NCI-H2196 treated with DMSO at 0.1 percent for 48 hours (cell line): ENCODE measurements around the gene HGD.
"Not testable (repeated sequence)": the region's sequence is repeated elsewhere in the genome, so short reads cannot be mapped to it uniquely, and the experiment has no call there.

Source experiments
- DNase-seq: peaks from one replicate; lab custom pipeline; 2025; ENCODE audit not compliant: unreplicated experiment; lab: John Stamatoyannopoulos, UW

The HGD gene

DNA sequence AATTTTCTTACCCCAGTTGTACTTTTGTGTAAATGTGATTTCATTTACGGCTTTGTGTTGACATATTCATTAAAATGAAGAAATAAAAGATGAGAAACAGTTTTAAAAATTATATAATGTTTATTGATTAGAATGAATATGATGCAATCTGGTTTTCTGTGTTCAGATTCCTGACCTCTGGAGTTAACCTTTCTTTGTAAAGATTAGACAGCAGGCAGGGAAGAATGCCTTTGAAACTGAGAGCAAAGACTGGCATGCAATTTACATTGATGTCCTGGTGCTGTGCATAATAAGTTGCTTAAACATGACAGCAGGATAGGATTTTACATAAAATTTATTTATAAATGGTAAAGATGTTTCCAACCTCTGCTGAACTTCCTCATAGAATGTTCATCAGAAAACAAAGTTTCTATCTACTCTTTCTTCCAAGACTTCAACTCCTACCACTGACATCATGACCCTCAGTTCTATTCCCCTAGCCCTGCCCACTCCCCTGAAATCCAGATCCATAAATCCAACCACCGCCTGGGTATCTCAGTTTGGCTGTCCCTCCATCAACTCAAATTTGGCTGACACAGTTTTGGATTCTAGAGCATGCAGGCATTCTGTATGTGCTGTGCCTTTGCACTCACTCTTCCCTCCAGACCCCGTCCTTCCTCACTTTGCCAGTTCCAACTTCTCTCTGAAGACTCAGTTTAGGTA is 1.7 kb downstream of the HGD start:
- no peak for DNase-seq

DNA sequence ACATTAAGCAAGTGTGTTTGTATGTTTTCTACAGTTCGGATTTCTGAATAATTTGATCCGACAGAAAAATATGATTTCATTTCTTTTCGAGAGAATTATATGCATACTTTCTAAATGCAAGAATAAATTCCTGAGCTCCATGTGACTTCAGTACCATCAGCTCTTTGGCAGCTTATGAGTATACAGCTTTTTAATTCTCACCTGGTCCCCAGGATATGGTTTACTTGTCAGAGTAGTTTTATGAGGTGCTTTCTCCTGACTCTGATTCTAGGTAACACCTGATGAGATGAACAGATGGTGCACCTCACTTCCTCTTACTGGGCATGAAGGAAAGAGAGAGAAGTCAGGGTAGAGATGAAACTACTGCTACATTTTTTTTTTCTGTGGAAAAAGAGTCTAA is 3.1 kb downstream of the HGD start:
- DNase-seq = no peak

DNA sequence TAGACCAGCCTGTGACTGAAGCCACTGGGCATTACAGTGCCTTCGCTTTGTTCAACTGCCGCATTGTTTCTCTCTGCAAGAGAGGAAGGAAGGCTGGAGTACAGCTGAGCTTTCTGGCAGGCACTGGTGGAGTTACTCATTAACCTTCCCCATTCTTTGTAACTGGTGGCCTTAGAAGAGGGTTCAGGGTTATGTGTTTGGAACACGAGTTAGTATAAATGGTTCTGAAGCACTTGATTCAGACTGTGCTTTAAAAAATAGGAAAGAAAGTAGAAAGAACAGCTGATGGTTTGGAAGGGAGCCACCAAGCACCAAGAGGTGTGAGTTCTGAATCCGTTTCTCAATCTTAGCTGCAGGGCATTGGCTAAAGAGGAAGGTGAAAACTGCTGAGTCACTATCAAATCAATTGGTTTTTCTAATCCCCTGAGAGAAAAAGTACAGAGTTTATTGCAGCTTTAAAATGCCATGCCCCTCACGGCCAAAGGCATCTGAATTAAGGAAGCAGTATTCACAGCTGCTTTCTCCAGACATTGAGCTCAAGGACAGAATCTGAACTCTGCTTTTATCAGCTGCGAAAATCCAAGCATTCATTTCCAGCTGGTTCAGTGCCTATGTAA is 3.6 kb downstream of the HGD start:
- no peak for DNase-seq

- DNase-seq = not testable (repeated sequence)
These were observed 4.8 kb downstream of the HGD start for GRCh38 chr3:120677193-120677592.

DNA sequence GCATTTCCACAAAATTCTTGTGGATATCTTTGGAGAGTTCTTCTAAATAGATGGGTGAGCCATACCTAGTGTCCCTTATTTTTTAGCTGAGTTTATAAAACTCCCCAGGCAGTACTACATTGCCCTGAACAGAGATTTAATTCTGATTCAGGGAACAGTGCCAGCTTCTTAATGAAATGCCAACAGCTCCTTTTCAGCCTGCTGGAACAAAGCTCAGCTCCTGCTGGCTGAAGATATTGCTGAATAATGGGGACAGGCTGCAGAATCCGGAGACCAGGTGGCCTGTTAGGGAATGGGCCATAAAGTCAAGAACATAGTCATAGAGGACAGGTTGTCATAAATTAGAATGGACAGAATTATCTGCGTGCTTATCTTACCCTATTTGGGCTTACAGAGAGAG is 8.9 kb downstream of the HGD start:
- no peak for DNase-seq

GRCh38 chr3:120670576-120670975 is 11.5 kb downstream of the HGD start:
- no peak for DNase-seq

DNA sequence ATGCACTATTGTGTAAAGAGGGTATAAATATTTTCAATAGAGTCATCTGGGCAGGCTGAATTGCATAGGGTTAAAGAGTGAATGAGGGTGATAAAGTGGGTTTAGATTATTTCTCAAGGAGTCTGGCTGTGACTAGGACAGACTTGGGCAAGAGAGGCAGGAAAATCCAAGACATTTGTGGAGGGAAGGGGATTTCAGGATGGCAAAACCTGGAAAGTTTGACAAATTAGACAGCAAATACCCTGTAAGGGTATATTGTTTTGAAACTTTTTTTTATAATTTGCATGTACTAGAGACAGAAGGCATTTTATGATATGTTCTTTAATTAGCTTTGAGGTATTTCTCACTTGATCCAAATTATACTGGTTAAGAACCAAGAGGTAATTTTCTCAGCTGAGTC is 17.1 kb downstream of the HGD start:
- DNase-seq = no peak

- no peak for DNase-seq
These were observed 20.1 kb downstream of the HGD start for GRCh38 chr3:120661945-120662344.

GRCh38 chr3:120661106-120661905 is 20.7 kb downstream of the HGD start:
- no peak for DNase-seq

DNA sequence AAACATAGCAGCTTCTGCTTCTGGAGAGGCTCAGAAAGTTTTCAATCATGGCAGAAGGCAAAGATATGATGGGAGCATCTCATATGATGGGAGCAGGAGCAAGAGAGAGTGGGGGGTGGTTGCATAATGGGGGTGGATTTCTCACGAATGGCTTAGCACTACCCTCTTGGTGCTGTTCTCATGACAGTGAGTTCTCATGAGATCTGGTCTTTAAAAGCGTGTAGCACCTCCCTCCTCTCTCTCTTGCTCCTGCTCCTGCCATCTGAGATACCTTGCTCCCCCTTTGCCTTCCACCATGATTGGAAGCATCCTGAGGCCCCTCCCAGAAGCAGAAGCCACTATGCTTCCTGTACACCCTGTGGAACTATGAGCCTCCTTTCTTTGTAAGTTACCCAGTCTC is 22.2 kb downstream of the HGD start:
- no peak for DNase-seq

DNA sequence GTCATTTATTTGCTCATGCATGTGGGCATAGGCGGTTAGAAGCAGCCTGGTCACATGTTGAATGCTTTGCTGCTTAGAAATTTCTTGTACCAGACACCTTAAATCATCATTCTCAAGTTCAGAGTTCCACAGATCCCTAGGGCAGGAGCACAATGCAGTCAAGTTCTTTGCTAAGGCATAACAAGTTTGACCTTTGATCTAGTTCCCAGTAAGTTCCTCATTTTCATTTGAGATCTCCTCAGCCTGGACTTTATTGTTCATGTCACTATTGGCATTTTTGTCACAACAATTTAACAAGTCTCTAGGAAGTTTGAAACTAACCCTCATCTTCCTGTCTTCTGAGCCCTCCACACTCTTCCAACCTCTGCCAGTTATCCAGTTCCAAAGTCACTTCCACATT is 22.8 kb downstream of the HGD start:
- DNase-seq = no peak

DNA sequence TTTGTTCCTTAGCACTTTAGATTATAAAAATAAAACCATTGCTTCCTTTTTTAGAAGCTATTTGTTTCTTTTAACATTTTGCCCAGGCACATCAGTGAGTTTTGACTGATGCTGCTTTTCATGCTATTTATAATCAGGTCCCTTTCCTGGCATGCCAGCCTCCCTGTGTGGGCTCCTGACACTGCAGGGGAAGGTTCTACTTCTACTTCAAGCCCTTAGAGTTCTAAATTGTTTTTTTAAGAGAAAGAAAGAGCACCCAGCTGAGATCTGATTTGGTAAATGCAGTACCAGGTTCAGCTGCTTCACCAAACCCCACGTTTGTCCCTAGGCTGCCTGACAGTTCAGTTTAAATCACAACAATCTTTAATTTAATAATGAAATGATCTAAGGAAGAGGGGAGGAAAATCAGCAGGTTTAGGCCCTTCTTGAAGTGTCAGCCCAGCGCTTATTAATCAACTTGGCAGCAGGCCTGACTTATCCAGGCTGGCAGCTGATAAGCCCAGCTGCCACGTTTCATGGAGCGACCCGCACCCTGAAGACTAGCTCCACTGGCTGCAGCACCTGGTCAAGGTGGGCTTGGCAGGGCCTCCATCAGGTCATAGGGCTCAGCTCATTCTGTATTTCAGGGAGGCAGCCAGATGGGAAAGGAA is 29.0 kb downstream of the HGD start:
- no peak for DNase-seq

DNA sequence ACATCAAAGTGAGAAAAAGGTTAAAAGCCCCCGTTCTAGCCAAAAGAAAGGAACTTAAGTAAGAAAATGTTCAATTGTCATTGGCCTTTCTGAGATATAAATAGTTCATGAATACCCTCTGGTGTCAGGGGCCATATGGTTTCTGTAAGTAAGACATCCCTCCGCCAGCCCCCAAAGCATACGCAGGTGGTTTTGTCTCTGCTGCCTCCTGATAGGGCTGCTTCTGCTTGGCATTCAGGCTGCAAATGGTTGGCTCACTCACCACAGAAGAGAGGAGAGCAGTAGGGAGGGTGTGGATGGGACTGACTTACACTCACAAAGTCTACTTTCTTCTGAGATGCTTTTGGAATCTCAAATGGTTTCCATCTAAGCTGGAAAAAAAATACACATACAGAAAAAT is 29.8 kb downstream of the HGD start:
- no peak for DNase-seq

DNA sequence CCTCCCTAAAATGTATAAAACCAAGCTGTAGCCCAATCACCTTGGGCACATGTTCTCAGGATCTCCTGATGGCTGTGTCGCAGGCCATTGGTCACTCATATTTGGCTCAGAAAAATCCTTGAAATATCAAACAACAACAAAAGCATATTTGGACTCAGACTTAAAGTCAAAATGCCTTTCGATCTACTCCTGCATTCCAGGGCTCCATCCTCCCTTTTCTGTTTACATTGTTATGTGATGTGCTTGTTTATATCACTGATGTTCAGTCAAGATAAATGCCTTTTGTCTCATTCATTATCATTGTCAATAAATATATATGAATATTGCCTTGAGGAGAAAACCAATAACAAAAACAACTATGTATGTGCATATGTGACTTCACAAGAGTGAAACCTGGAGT is 31.7 kb downstream of the HGD start:
- DNase-seq = no peak

DNA sequence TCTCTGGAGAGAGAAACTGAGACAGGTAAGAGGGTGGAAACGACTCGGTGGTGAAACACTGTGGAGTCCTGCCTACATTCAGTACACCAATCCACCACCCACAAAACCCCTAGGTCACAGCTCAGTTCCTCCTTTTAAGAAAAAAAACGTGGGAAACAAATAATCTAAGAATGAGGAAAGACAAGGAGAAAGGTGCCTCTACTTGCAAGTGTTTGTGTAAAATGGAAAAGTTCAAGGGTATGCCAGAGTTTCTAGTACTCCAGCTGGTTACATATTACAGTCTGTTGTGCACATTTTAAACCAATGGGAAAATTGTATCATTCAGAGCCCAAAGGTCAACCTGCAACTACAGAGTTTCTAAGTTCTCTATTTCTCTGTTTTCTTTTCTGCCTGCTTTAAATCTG is 32.2 kb downstream of the HGD start:
- no peak for DNase-seq

DNA sequence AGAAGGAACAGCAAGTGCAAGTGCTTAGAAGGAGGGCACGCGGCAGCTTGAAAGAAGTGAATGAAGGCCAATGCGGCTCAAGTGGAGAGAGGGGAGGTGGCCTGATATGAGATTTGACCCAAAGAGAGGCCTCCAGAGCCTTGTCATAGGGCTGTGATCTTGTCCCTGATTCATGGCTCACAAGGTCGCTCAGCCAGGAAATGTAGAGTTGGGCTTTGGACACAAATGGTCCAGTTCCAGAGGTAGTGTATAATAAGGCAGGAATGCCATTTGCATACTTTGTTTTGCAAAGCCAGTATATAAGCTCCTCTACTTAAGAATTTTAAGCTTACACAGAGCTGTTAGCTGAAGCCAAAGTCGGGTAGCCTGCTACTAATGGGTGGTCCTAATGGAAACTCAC is 33.7 kb downstream of the HGD start:
- DNase-seq = no peak

- no peak for DNase-seq
These were observed 35.1 kb downstream of the HGD start for GRCh38 chr3:120646771-120647432.

DNA sequence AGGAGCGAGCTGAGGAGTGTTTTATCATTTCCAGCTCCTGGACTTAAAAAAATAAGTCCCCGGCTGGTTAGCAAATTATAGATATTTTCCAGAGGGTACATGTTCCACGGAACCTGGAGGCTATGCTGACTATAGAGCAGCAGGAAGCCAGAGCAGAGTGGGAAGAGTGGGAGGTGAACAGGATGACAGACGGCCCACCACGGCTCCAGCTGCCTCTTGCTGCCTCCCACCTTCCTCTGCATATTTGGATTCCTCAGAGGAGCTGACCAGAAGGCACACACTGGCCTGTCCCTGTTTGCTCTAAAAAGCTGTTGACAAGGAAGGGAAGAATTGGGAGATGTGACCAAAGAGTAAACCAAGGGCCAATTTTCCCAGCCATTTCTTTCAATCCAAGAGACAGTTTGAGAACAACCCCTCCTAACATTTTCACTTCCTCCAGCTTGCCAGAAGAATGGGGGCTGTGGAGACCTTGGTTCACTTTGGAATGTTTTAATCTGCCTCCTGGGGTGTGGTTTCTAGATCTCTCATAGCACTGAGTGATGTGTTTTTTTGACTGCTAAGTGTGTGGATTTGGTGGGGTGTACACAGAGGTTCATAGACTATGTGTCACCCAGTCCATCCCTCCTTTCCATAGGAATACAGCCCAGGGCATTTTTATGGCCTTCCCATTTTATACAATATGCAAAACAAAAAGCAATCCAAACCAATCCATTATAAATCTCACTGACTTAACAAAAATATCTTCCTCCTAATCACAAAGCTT is 36.8 kb downstream of the HGD start:
- DNase-seq = no peak

GRCh38 chr3:120642368-120642948 is 39.6 kb downstream of the HGD start:
- no peak for DNase-seq

DNA sequence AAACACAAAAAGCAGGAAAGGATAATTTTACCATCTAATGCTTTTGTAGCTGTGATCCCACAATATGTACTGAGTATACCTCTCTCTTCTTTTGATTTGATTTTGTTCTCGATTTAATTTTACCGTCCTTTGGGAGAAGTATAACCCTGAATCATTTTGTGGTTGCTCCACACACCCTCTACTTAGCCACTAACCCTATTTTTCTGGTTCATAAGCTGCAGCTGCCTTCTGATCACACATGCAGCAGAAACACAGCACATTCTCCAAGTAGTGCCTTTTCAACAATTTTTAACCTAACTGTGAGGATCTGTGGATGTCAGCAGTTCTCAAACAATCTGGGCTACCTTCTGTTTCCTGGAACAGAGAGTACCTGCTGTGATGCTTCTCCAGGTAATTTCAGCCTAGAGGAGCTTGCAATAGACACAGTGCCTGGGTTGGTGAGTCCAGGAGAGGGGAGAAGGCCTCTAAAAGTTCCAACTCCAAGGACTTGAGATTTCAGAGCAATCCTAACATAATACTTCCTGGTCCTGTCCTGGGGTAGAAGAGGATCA is 40.3 kb downstream of the HGD start:
- DNase-seq = no peak
